Nephron progenitor cell (in vitro differentiated cells): Measurements from ENCODE around the gene SCT.

Experiments
- DNase-seq: peaks from one replicate; pipeline ENCODE4 v3.0.0; 2021
- H3K27ac Mint-ChIP-seq: 2 replicates; pipeline ENCODE4 v1.8.0; 2021; ENCODE audit warnings: mild to moderate bottlenecking, moderate library complexity, mixed read lengths
- H3K27me3 Mint-ChIP-seq: 2 replicates; pipeline ENCODE4 v1.8.0; 2021; ENCODE audit warnings: mild to moderate bottlenecking, low read depth, mixed read lengths; ENCODE audit not compliant: poor library complexity
- H3K36me3 Mint-ChIP-seq: 2 replicates; pipeline ENCODE4 v1.8.0; 2021; ENCODE audit warnings: low read depth, mixed read lengths
- H3K4me1 Mint-ChIP-seq: 2 replicates; pipeline ENCODE4 v1.8.0; 2021; ENCODE audit warnings: mixed read lengths
- H3K4me3 Mint-ChIP-seq: 2 replicates; pipeline ENCODE4 v1.8.0; 2021; ENCODE audit warnings: mild to moderate bottlenecking, moderate library complexity, mixed read lengths
- H3K9me3 Mint-ChIP-seq: 2 replicates; pipeline ENCODE4 v1.8.0; 2021; ENCODE audit warnings: mild to moderate bottlenecking, moderate library complexity, mixed read lengths
- TF ChIP-seq, protein P1 (sequence below): fragments of 200-600 bp; sonication (generic); IDR thresholded peaks from 2 replicates; pipeline ENCODE4 v1.5.0; 2021; ENCODE audit warnings: antibody characterized with exemption

Gene SCT, protein sequence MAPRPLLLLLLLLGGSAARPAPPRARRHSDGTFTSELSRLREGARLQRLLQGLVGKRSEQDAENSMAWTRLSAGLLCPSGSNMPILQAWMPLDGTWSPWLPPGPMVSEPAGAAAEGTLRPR

DNA sequence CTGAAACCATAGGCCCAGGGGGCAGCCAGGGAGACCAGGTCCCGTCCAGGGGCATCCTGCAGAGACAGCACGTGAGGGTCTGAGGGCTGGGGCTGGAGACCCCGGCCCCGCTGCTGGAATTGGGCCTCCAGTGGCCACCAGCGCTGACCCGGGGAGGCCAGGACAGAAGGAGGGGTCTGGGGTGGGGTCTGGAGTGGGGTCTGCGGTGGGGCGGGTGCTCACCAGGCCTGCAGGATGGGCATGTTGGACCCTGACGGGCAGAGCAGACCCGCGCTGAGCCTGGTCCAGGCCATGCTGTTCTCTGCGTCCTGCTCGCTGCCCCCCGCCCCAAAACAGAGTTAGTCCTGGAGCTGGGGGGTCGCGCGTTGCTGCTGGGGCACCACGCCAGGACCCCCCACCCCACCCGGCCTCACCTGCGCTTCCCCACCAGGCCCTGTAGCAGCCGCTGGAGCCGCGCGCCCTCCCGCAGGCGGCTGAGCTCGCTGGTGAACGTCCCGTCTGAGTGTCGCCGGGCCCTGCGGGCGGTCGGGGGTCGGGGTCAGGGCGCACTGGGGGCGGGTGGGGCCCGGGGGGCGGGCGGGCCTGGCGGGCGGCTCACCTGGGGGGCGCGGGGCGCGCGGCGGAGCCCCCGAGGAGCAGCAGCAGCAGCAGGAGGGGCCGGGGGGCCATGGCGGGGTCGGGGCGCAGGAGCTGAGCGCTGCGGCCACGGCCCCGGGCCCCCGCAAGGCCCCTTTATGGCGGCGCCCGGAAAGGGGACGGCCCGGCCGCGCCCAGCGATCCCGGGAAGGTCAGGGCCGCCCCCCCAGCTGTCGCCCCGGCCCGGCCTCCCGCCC, at the start of gene SCT:
Gene SCT (minus strand): TSS at position 707 of the 833 bp plus-strand sequence. CDS start 38 bp downstream, at position 669.
- Mint-ChIP-seq H3K36me3 (peaks cover 22% of the 10 kb centered on the region), H3K9me3 (peaks cover 20% of the 10 kb centered on the region), H3K4me1 (peaks cover 50% of the 10 kb centered on the region), H3K27me3 (peaks cover 20% of the 10 kb centered on the region), H3K27ac (no peak within 1 kb of the TSS), H3K4me3 (peak within 1 kb of the TSS; percentile 74)
- TF ChIP-seq, protein P1, sequence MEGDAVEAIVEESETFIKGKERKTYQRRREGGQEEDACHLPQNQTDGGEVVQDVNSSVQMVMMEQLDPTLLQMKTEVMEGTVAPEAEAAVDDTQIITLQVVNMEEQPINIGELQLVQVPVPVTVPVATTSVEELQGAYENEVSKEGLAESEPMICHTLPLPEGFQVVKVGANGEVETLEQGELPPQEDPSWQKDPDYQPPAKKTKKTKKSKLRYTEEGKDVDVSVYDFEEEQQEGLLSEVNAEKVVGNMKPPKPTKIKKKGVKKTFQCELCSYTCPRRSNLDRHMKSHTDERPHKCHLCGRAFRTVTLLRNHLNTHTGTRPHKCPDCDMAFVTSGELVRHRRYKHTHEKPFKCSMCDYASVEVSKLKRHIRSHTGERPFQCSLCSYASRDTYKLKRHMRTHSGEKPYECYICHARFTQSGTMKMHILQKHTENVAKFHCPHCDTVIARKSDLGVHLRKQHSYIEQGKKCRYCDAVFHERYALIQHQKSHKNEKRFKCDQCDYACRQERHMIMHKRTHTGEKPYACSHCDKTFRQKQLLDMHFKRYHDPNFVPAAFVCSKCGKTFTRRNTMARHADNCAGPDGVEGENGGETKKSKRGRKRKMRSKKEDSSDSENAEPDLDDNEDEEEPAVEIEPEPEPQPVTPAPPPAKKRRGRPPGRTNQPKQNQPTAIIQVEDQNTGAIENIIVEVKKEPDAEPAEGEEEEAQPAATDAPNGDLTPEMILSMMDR, result no peak
- no peak for DNase-seq

DNA sequence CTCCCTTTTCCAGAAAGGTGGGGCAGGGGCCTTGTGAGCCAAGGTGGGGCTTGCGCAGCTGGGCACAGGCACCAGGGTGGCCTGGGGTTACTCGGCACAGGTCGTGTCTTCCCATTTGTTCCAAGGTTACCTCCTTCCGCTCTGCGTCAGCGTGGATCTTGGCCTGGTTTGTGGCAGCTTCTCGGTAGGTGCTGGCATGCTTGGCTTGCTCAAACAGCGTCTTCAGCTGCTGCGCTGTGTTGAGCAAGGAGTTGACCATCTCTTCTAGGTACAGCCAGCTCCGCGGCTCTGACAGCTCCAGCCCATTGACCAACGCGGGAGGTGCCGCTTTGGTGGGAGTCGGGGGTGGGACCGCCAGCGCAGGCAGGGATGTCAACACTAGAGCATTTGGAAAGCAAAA, 47.4 kb upstream of the SCT start:
- H3K27ac Mint-ChIP-seq, result no peak overlapping the region
- H3K4me3 Mint-ChIP-seq, result no peak overlapping the region

DNA sequence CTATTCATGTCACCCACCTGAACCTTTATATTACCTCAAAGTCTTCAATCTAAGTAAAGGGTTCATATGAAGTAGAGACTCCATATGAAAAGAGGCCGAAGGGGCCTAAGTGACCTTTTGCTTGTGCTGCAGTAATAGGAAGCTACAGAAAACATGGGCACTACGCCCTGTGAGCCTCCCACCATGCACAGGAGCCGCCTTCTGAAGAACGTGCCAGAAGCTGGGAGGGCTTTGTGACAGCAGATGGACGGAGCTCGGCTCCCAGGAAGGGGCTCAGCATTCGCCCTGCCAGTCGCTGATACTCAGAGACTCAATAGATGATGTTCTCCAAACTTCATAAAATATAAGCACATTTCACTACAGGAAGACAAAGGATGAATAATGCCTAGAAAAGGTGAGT, 46.9 kb upstream of the SCT start:
- no peak for DNase-seq
- no peak overlapping the region for H3K4me3 Mint-ChIP-seq
- peaks cover 45% of the 10 kb centered on the region for H3K36me3 Mint-ChIP-seq
- TF ChIP-seq, protein P1, result no peak
- no peaks in the 10 kb centered on the region for H3K9me3 Mint-ChIP-seq
- no peaks in the 10 kb centered on the region for H3K27me3 Mint-ChIP-seq
- no peaks in the 10 kb centered on the region for H3K4me1 Mint-ChIP-seq
- peak overlapping the region; percentile 34 for H3K27ac Mint-ChIP-seq

More for the DNA sequence above, 47.4 kb upstream of the SCT start:
- Mint-ChIP-seq H3K27me3 (no peaks in the 10 kb centered on the region), H3K36me3 (peaks cover 46% of the 10 kb centered on the region), H3K4me1 (no peaks in the 10 kb centered on the region), H3K9me3 (no peaks in the 10 kb centered on the region)
- TF ChIP-seq, protein P1, result no peak
- no peak for DNase-seq

DNA sequence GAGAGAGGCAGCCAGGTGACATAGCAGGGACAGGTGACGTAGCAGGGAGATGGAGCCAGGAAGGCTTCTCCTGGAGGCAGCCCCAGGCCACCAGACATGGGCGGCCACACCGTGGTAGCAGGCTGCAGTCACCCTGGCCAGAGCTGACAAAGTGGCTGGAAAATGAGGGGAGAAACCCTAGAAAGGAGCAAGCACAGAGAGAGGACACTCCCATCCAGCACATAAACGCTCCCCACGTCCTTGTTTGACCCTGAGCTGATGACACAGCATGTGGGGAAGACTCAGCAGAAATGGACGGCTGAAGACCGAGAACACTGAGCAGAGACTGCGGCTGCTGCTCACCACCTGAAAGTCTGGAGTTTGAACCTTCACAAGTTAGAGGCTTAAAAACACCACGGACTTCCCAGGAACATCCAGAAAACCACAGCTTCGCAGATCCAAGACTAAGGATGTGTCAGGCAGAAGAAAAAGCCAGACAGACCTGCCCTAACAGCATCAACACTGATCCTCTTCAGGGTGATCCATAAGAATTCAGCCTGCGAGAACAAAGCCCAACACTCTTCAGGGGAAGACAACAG, 38.8 kb upstream of the SCT start:
- TF ChIP-seq, protein P1, result no peak
- H3K27me3 Mint-ChIP-seq, result no peaks in the 10 kb centered on the region
- peaks cover 38% of the 10 kb centered on the region for H3K36me3 Mint-ChIP-seq
- no peak overlapping the region for H3K4me3 Mint-ChIP-seq
- DNase-seq, result no peak
- H3K27ac Mint-ChIP-seq, result no peak overlapping the region
- no peaks in the 10 kb centered on the region for H3K4me1 Mint-ChIP-seq
- no peaks in the 10 kb centered on the region for H3K9me3 Mint-ChIP-seq

DNA sequence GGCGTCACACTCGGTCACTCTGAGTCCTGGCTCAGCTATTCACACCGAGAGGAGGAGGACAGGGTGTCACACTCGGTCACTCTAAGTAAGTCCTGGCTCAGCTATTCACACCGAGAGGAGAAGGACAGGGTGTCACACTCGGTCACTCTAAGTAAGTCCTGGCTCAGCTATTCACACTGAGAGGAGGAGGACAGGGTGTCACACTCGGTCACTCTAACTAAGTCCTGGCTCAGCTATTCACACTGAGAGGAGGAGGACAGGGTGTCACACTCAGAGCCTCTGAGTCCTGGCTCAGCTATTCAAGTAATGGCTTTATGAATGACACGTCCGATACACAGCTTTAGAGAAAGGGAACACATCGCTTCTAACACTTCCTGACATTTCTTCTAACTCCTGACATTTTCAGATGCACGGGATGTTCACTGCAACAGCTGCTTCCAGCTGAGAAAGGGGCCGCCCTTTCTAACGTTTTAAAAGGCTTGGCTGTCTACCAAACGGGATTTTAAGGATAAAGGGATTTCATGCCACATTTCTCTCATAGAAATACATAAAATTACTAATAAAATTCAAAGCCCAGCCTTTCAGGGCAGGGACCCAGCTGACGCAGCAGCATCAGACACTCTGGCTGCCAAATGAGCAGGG, 38.2 kb upstream of the SCT start:
- Mint-ChIP-seq H3K4me1 (no peaks in the 10 kb centered on the region), H3K27me3 (no peaks in the 10 kb centered on the region)

More for the DNA sequence above, 38.2 kb upstream of the SCT start:
- H3K9me3 Mint-ChIP-seq, result no peaks in the 10 kb centered on the region
- DNase-seq, result no peak
- no peak overlapping the region for H3K4me3 Mint-ChIP-seq
- peak overlapping the region; percentile 72 for H3K27ac Mint-ChIP-seq
- peaks cover 37% of the 10 kb centered on the region for H3K36me3 Mint-ChIP-seq
- TF ChIP-seq, protein P1, result no peak
